SK-N-SH treated with all-trans-retinoic acid at 6 μM for 48 hours (cell line): ENCODE data around the gene UGT1A10.

Source experiments
- TCF4 ChIP-seq: fragments of 250-450 bp; sonication (Bioruptor Pico); IDR thresholded peaks from 2 replicates; pipeline ENCODE4 v1.8.0; 2021; ENCODE audit warnings: mild to moderate bottlenecking, moderate library complexity, borderline replicate concordance
- ZFP30 ChIP-seq: fragments of 450-650 bp; formaldehyde crosslinking; IDR thresholded peaks from 2 replicates; pipeline ENCODE4 v1.5.0; 2022; ENCODE audit warnings: mild to moderate bottlenecking, moderate library complexity

GRCh38 chr2:233605680-233606079, 30.6 kb upstream of the UGT1A10 start:
- no peak for TF ChIP-seq ZFP30
- no peak for TF ChIP-seq TCF4 (CRISPR knock-in tag)
